ENCODE data around the gene FARP2. TPM values are rescaled to one million over a fixed set of nuclear protein-coding genes. Genes with fewer than 3 reads are reported as not detected.

Gene FARP2
- total RNA-seq, 1 experiment from 2014 or later: 49.3 TPM

DNA sequence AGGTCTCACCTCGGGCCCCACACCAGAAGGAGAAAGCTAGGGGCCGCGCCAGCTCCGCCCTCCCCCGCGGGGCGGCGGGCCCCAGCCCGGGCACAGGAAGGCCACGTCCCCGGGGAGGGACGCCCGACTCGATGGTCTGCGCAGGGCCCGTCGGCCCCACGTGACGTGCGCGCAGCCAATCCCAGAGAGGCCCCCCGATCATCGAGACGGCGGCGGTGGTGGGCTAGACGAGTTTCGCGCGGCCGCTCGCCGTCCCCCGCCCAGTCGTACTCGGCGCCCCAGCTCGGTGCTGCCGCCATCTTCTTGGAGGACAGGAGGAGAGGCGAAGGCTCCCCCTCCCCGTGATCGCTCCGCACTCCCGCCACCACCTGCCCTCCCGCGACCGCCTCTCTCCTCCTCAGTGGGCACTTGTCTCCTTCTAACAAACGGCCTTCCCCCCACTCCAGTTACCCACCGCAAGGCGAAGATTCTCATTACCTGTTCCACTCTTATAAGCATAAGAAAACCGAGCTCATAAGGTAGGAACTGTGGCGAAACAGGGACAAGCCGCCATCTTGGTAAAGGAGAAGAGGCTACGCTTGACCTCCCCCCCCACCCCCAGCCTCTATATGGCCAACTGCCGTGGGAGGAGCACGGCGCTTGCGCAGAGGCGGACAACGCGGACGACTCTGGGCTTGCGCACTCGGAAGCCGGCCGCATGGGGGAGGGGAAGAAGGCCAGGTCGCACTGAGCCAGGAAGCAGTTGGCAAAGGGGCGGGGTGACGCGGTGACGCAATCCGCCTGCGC lies 40.8 kb upstream of the FARP2 start, which contains the start of gene HDLBP:
Gene HDLBP (minus strand): TSS at position 580 of the 786 bp plus-strand sequence. CDS start 48,803 bp downstream, outside the sequence.
- Histone ChIP-seq H3K36me3 (ENCODE audit: control insufficient read depth in 1 of 2, insufficient read depth in 2 of 2, low read length in 2 of 2) (peaks cover 0 to 2% of the 10 kb centered on the region in 2 experiments; a peak in 2 of 4 replicates), H3K9me3 (ENCODE audit: control insufficient read depth in 1 of 2, insufficient read depth in 1 of 2, low read depth in 1 of 2, low read length in 2 of 2) (no peaks in the 10 kb centered on the region), H3K9me2 (ENCODE audit: insufficient read depth) (no peaks in the 10 kb centered on the region), H4K20me1 (ENCODE audit: insufficient read depth) (peaks cover 17% of the 10 kb centered on the region; the same call in 1 of the 2 replicates), H3K27ac (ENCODE audit: low read depth, low read length) (peak within 1 kb of the TSS; percentile 85), H3K27me3 (ENCODE audit: insufficient read depth, low read length) (no peaks in the 10 kb centered on the region), H3K4me3 (replicated peaks in 1 of 2; ENCODE audit: low read depth in 1 of 2, low read length in 2 of 2) (peak within 1 kb of the TSS; percentile 94 to 98), H3K4me2 (ENCODE audit: low read length) (peak within 1 kb of the TSS; percentile 85), H3K4me1 (ENCODE audit: control insufficient read depth in 1 of 2, insufficient read depth in 2 of 2, low read length in 2 of 2) (peaks cover 15 to 33% of the 10 kb centered on the region in 2 experiments; a peak in 3 of 4 replicates), H3K79me2 (ENCODE audit: insufficient read depth, low read length) (peaks cover 91% of the 10 kb centered on the region), H2AFZ (ENCODE audit: low read depth, low read length, poor library complexity, severe bottlenecking) (no peak within 1 kb of the TSS), H3K9ac (ENCODE audit: low read length) (peak within 1 kb of the TSS; percentile 80)
- BruUV-seq (replicated peaks): no TSS peak
- DNase-seq (ENCODE audit: low read depth, low spot score) (peak; percentile 97), ATAC-seq (peak; percentile 85)
- ChIA-PET CTCF (interaction anchor here (1.0 kb wide), 1 partner anchor 22 kb away, joined by 4 read pairs; no protein-coding TSS in a partner anchor), POLR2A (interaction anchor here (0.9 to 1.5 kb wide), 4 partner anchors 9 to 27 kb away, joined by 4 to 13 read pairs (median 5); no protein-coding TSS in a partner anchor), RAD21 (ENCODE audit: low non-redundant PET in 1 of 2, low total read pairs in 2 of 2, uncharacterized antibody in 2 of 2, unreplicated experiment in 2 of 2) (no interaction called here)
- intact Hi-C loops (cut with micrococcal nuclease): loop anchor here (2.0 to 5.0 kb wide), 2 partner anchors 40 to 43 kb away; no protein-coding TSS in a partner anchor
- TF ChIP-seq, protein P1, sequence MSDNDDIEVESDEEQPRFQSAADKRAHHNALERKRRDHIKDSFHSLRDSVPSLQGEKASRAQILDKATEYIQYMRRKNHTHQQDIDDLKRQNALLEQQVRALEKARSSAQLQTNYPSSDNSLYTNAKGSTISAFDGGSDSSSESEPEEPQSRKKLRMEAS (IDR thresholded peaks at IDR 0.05): peak; percentile 87
- no peak for TF ChIP-seq EZH2 (IDR thresholded peaks at IDR 0.05)
- no peak for TF ChIP-seq RAD21 (IDR thresholded peaks at IDR 0.05; ENCODE audit: low read depth)
- TF ChIP-seq, protein P2, sequence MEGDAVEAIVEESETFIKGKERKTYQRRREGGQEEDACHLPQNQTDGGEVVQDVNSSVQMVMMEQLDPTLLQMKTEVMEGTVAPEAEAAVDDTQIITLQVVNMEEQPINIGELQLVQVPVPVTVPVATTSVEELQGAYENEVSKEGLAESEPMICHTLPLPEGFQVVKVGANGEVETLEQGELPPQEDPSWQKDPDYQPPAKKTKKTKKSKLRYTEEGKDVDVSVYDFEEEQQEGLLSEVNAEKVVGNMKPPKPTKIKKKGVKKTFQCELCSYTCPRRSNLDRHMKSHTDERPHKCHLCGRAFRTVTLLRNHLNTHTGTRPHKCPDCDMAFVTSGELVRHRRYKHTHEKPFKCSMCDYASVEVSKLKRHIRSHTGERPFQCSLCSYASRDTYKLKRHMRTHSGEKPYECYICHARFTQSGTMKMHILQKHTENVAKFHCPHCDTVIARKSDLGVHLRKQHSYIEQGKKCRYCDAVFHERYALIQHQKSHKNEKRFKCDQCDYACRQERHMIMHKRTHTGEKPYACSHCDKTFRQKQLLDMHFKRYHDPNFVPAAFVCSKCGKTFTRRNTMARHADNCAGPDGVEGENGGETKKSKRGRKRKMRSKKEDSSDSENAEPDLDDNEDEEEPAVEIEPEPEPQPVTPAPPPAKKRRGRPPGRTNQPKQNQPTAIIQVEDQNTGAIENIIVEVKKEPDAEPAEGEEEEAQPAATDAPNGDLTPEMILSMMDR (IDR thresholded peaks at IDR 0.05 in 2 of 3, conservative IDR thresholded peaks at IDR 0.05 in 1 of 3; ENCODE audit: borderline replicate concordance in 1 of 3, insufficient read depth in 1 of 3, low read depth in 2 of 3, low read length in 2 of 3): no peak; a peak in 1 of 6 replicates
- peak; percentile 92 for TF ChIP-seq ZFX (IDR thresholded peaks at IDR 0.05)
- TF ChIP-seq POLR2A (IDR thresholded peaks at IDR 0.05; ENCODE audit: borderline replicate concordance, extremely low read depth, insufficient read depth, insufficient read length): peak; percentile 76
- no peak for TF ChIP-seq JUND (IDR thresholded peaks at IDR 0.05)
- peak; percentile 64 for TF ChIP-seq EGR1 (IDR thresholded peaks at IDR 0.05; ENCODE audit: low read depth)
- TF ChIP-seq ELF1 (IDR thresholded peaks at IDR 0.05; ENCODE audit: borderline replicate concordance, low read depth): no peak; the same call in 1 of the 2 replicates
- peak; percentile 84 for TF ChIP-seq CEBPB (IDR thresholded peaks at IDR 0.05; ENCODE audit: low read depth)
- TF ChIP-seq SIN3A (IDR thresholded peaks at IDR 0.05; ENCODE audit: low read depth): 0 out of 2 replicates have a peak, but pooled peaks have one; percentile 39
- TF ChIP-seq, protein P3, sequence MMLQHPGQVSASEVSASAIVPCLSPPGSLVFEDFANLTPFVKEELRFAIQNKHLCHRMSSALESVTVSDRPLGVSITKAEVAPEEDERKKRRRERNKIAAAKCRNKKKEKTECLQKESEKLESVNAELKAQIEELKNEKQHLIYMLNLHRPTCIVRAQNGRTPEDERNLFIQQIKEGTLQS (IDR thresholded peaks at IDR 0.05): no peak
- TF ChIP-seq, protein P4, sequence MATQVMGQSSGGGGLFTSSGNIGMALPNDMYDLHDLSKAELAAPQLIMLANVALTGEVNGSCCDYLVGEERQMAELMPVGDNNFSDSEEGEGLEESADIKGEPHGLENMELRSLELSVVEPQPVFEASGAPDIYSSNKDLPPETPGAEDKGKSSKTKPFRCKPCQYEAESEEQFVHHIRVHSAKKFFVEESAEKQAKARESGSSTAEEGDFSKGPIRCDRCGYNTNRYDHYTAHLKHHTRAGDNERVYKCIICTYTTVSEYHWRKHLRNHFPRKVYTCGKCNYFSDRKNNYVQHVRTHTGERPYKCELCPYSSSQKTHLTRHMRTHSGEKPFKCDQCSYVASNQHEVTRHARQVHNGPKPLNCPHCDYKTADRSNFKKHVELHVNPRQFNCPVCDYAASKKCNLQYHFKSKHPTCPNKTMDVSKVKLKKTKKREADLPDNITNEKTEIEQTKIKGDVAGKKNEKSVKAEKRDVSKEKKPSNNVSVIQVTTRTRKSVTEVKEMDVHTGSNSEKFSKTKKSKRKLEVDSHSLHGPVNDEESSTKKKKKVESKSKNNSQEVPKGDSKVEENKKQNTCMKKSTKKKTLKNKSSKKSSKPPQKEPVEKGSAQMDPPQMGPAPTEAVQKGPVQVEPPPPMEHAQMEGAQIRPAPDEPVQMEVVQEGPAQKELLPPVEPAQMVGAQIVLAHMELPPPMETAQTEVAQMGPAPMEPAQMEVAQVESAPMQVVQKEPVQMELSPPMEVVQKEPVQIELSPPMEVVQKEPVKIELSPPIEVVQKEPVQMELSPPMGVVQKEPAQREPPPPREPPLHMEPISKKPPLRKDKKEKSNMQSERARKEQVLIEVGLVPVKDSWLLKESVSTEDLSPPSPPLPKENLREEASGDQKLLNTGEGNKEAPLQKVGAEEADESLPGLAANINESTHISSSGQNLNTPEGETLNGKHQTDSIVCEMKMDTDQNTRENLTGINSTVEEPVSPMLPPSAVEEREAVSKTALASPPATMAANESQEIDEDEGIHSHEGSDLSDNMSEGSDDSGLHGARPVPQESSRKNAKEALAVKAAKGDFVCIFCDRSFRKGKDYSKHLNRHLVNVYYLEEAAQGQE (IDR thresholded peaks at IDR 0.05; ENCODE audit: low read depth): no peak
- no peak for TF ChIP-seq FOSL1 (IDR thresholded peaks at IDR 0.05; ENCODE audit: low read depth)
- TF ChIP-seq CBX3 (IDR thresholded peaks at IDR 0.05; ENCODE audit: low read depth): 0 out of 2 replicates have a peak, but pooled peaks have one; percentile 45
- peak; percentile 94 for TF ChIP-seq SRF (IDR thresholded peaks at IDR 0.05; ENCODE audit: low read depth)
- TF ChIP-seq POLR2AphosphoS5 (IDR thresholded peaks at IDR 0.05; ENCODE audit: low read depth, low read length): peak; percentile 81
- TF ChIP-seq YY1 (IDR thresholded peaks at IDR 0.05; ENCODE audit: extremely low read depth, insufficient replicate concordance, low read depth, low read length): peak; percentile 94
- no peak for TF ChIP-seq EZH2phosphoT487 (IDR thresholded peaks at IDR 0.05; ENCODE audit: borderline replicate concordance)

Measured in HCT116 (cell line).